GM18519 (cell line): ENCODE results near the gene MCF2L2.

Experiments
- ATAC-seq: cut with Tn5 transposase; IDR thresholded peaks from one replicate; pipeline ENCODE4 v1.9.1; 2021; ENCODE audit warnings: mild to moderate bottlenecking, moderate library complexity; ENCODE audit not compliant: unreplicated experiment, low FRiP score

MCF2L2 gene

GRCh38 chr3:183272791-183273190, 155.6 kb downstream of the MCF2L2 start:
- ATAC-seq = no peak

- ATAC-seq = no peak
These were observed 156.3 kb downstream of the MCF2L2 start for GRCh38 chr3:183272142-183272541.

- ATAC-seq = no peak
These were observed 158.1 kb downstream of the MCF2L2 start for GRCh38 chr3:183270344-183270743.

GRCh38 chr3:183269345-183269744, 159.1 kb downstream of the MCF2L2 start:
- no peak for ATAC-seq

- ATAC-seq = no peak
These were observed 160.1 kb downstream of the MCF2L2 start for GRCh38 chr3:183268366-183268765.

- no peak for ATAC-seq
These were observed 161.3 kb downstream of the MCF2L2 start for GRCh38 chr3:183267140-183267539.

- ATAC-seq = no peak
These were observed 162.0 kb downstream of the MCF2L2 start for GRCh38 chr3:183266454-183266853.

- no peak for ATAC-seq
These were observed 162.5 kb downstream of the MCF2L2 start for GRCh38 chr3:183265834-183266417.

- ATAC-seq = no peak
These were observed 163.2 kb downstream of the MCF2L2 start for GRCh38 chr3:183265157-183265642.

- no peak for ATAC-seq
These were observed 164.2 kb downstream of the MCF2L2 start for GRCh38 chr3:183264268-183264667.

- no peak for ATAC-seq
These were observed 165.5 kb downstream of the MCF2L2 start for GRCh38 chr3:183262875-183263378.

- ATAC-seq = no peak
These were observed 167.2 kb downstream of the MCF2L2 start for GRCh38 chr3:183261151-183261724.

- no peak for ATAC-seq
These were observed 168.1 kb downstream of the MCF2L2 start for GRCh38 chr3:183260167-183260904.

- no peak for ATAC-seq
These were observed 168.8 kb downstream of the MCF2L2 start for GRCh38 chr3:183259621-183260020.

- ATAC-seq = no peak
These were observed 169.3 kb downstream of the MCF2L2 start for GRCh38 chr3:183259087-183259486.

- no peak for ATAC-seq
These were observed 173.1 kb downstream of the MCF2L2 start for GRCh38 chr3:183255348-183255730.

- ATAC-seq = no peak
These were observed 173.7 kb downstream of the MCF2L2 start for GRCh38 chr3:183254487-183255347.

- ATAC-seq = no peak
These were observed 174.6 kb downstream of the MCF2L2 start for GRCh38 chr3:183253528-183254486.

- ATAC-seq = no peak
These were observed 175.4 kb downstream of the MCF2L2 start, which contains the start of gene B3GNT5 for GRCh38 chr3:183252973-183253527. B3GNT5 (plus strand) TSS chr3:183253253; CDS start chr3:183269799, 16,546 bp downstream.
